Measurements from ENCODE around the gene CPPED1. TPM values are rescaled to one million over a fixed set of nuclear protein-coding genes. Genes with fewer than 3 reads are reported as not detected.

The CPPED1 gene
- total and polyA plus RNA-seq, 10 of the 15 experiments (the other 5 are each of a cell fraction or from before 2014, with no cell fraction given) = 7.1 to 39.0 (median 16.0) TPM

DNA sequence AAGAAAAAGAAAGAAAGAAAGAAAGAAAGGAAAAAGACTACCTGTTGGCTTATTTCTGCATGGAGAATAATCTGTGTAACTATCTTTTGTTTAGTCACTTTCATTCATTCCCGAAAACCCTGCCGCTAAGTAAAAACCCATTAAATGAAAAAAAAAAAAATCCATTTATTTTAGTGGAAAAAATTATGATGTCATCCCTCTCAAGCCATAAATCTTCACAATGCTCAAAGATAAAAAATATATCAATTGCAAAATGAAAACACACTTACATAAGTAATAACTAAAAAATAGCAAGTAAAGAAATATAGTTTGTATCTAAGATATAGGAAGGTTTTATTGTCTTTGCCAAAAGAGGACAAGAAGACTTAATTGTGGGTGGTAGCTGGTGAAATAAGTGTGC lies 46.5 kb upstream of the CPPED1 start:
- DNase-seq (ENCODE audit: low read depth, low spot score) (no peak), FAIRE-seq (no peak), ATAC-seq (no peak)
- Histone ChIP-seq H3K9me3 (replicated peaks; ENCODE audit: control insufficient read depth, insufficient read depth, low read length) (no peaks in the 10 kb centered on the region), H3K27me3 (replicated peaks in 1 of 2; ENCODE audit: control insufficient read depth in 2 of 2, insufficient read depth in 2 of 2, low read length in 1 of 2) (no peaks in the 10 kb centered on the region), H3K36me3 (ENCODE audit: control insufficient read depth in 2 of 2, insufficient read depth in 2 of 2, low read length in 1 of 2) (no peaks in the 10 kb centered on the region), H4K20me1 (ENCODE audit: control insufficient read depth, insufficient read depth) (no peaks in the 10 kb centered on the region), H3K79me2 (ENCODE audit: control insufficient read depth, insufficient read depth, low read length) (no peaks in the 10 kb centered on the region), H3K9ac (ENCODE audit: control insufficient read depth, insufficient read depth, low read length) (no peak overlapping the region), H3K4me2 (ENCODE audit: control insufficient read depth, insufficient read depth) (no peak overlapping the region), H2AFZ (ENCODE audit: control insufficient read depth, low read depth, low read length) (no peak overlapping the region), H3K27ac (ENCODE audit: control insufficient read depth, insufficient read depth) (no peak overlapping the region), H3K4me3 (no peak overlapping the region), H3K4me1 (ENCODE audit: control insufficient read depth, insufficient read depth, low read length) (no peaks in the 10 kb centered on the region)
- RAD21 ChIA-PET (ENCODE audit: unreplicated experiment) = no interaction called here
- no TSS peak for BruUV-seq (replicated peaks)
- CTCF ChIA-PET = no interaction called here
- no peak for TF ChIP-seq NR2C2 (IDR thresholded peaks at IDR 0.05; ENCODE audit: borderline replicate concordance, control insufficient read depth, insufficient read length, low read depth)
- TF ChIP-seq, protein P1, sequence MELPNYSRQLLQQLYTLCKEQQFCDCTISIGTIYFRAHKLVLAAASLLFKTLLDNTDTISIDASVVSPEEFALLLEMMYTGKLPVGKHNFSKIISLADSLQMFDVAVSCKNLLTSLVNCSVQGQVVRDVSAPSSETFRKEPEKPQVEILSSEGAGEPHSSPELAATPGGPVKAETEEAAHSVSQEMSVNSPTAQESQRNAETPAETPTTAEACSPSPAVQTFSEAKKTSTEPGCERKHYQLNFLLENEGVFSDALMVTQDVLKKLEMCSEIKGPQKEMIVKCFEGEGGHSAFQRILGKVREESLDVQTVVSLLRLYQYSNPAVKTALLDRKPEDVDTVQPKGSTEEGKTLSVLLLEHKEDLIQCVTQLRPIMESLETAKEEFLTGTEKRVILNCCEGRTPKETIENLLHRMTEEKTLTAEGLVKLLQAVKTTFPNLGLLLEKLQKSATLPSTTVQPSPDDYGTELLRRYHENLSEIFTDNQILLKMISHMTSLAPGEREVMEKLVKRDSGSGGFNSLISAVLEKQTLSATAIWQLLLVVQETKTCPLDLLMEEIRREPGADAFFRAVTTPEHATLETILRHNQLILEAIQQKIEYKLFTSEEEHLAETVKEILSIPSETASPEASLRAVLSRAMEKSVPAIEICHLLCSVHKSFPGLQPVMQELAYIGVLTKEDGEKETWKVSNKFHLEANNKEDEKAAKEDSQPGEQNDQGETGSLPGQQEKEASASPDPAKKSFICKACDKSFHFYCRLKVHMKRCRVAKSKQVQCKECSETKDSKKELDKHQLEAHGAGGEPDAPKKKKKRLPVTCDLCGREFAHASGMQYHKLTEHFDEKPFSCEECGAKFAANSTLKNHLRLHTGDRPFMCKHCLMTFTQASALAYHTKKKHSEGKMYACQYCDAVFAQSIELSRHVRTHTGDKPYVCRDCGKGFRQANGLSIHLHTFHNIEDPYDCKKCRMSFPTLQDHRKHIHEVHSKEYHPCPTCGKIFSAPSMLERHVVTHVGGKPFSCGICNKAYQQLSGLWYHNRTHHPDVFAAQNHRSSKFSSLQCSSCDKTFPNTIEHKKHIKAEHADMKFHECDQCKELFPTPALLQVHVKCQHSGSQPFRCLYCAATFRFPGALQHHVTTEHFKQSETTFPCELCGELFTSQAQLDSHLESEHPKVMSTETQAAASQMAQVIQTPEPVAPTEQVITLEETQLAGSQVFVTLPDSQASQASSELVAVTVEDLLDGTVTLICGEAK (IDR thresholded peaks at IDR 0.05; ENCODE audit: borderline replicate concordance) = no peak
- TF ChIP-seq MYC (IDR thresholded peaks at IDR 0.05; ENCODE audit: insufficient read depth, insufficient read length, insufficient replicate concordance, low read length, severe bottlenecking) = no peak
- no peak for TF ChIP-seq SREBF1 (IDR thresholded peaks at IDR 0.05; ENCODE audit: low read length)
- TF ChIP-seq, protein P2, sequence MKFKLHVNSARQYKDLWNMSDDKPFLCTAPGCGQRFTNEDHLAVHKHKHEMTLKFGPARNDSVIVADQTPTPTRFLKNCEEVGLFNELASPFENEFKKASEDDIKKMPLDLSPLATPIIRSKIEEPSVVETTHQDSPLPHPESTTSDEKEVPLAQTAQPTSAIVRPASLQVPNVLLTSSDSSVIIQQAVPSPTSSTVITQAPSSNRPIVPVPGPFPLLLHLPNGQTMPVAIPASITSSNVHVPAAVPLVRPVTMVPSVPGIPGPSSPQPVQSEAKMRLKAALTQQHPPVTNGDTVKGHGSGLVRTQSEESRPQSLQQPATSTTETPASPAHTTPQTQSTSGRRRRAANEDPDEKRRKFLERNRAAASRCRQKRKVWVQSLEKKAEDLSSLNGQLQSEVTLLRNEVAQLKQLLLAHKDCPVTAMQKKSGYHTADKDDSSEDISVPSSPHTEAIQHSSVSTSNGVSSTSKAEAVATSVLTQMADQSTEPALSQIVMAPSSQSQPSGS (IDR thresholded peaks at IDR 0.05; ENCODE audit: low read length) = no peak
- TF ChIP-seq RAD51 (IDR thresholded peaks at IDR 0.05) = no peak
- TF ChIP-seq CHD1 (IDR thresholded peaks at IDR 0.05; ENCODE audit: low read depth, low read length) = no peak
- TF ChIP-seq, protein P3, sequence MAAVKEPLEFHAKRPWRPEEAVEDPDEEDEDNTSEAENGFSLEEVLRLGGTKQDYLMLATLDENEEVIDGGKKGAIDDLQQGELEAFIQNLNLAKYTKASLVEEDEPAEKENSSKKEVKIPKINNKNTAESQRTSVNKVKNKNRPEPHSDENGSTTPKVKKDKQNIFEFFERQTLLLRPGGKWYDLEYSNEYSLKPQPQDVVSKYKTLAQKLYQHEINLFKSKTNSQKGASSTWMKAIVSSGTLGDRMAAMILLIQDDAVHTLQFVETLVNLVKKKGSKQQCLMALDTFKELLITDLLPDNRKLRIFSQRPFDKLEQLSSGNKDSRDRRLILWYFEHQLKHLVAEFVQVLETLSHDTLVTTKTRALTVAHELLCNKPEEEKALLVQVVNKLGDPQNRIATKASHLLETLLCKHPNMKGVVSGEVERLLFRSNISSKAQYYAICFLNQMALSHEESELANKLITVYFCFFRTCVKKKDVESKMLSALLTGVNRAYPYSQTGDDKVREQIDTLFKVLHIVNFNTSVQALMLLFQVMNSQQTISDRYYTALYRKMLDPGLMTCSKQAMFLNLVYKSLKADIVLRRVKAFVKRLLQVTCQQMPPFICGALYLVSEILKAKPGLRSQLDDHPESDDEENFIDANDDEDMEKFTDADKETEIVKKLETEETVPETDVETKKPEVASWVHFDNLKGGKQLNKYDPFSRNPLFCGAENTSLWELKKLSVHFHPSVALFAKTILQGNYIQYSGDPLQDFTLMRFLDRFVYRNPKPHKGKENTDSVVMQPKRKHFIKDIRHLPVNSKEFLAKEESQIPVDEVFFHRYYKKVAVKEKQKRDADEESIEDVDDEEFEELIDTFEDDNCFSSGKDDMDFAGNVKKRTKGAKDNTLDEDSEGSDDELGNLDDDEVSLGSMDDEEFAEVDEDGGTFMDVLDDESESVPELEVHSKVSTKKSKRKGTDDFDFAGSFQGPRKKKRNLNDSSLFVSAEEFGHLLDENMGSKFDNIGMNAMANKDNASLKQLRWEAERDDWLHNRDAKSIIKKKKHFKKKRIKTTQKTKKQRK (IDR thresholded peaks at IDR 0.05; ENCODE audit: low read depth, low read length) = no peak
- TF ChIP-seq RELA (IDR thresholded peaks at IDR 0.05; ENCODE audit: borderline replicate concordance, partially characterized antibody) = no peak
- TF ChIP-seq POLR2AphosphoS5 (IDR thresholded peaks at IDR 0.05; ENCODE audit: low read length) = no peak
- TF ChIP-seq, protein P4, sequence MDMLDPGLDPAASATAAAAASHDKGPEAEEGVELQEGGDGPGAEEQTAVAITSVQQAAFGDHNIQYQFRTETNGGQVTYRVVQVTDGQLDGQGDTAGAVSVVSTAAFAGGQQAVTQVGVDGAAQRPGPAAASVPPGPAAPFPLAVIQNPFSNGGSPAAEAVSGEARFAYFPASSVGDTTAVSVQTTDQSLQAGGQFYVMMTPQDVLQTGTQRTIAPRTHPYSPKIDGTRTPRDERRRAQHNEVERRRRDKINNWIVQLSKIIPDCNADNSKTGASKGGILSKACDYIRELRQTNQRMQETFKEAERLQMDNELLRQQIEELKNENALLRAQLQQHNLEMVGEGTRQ (IDR thresholded peaks at IDR 0.05; ENCODE audit: borderline replicate concordance, low read depth, low read length) = no peak
- no peak for TF ChIP-seq POU2F2 (IDR thresholded peaks at IDR 0.05; ENCODE audit: borderline replicate concordance, low read depth, low read length)
- no peak for TF ChIP-seq EP300 (IDR thresholded peaks at IDR 0.05; ENCODE audit: borderline replicate concordance in 1 of 2, control insufficient read depth in 1 of 2, low read depth in 2 of 2, low read length in 2 of 2)
- TF ChIP-seq NBN (IDR thresholded peaks at IDR 0.05) = no peak
- TF ChIP-seq NR2C1 (IDR thresholded peaks at IDR 0.05) = no peak
- TF ChIP-seq TAF1 (IDR thresholded peaks at IDR 0.05; ENCODE audit: borderline replicate concordance, low read depth, low read length) = no peak
- 32% methylated on average over 2 of the region's 2 CpGs for WGBS (ENCODE audit: insufficient coverage, insufficient replicate concordance, low lambda C conversion rate, missing lambda C conversion rate)
- SMC1A ChIA-PET (ENCODE audit: uncharacterized antibody, unreplicated experiment) = interaction anchor here (0.8 kb wide), 1 partner anchor 45 kb away, joined by 3 read pairs; no protein-coding TSS in a partner anchor
- intact Hi-C loops (cut with micrococcal nuclease; ENCODE audit: unreplicated experiment) = no loop called here
- in situ Hi-C loops (cut with MboI) = no loop called here
- POLR2A ChIA-PET = no interaction called here
